A172 (cell line): ENCODE results near the gene PCDHGA1. TPM values are rescaled to one million over a fixed set of nuclear protein-coding genes. Genes with fewer than 3 reads are reported as not detected.
A peak's percentile ranks its signal among the peaks of the same experiment; 100 is the strongest.

ENCODE experiments used
- DNase-seq: peaks from one replicate; pipeline ENCODE4 v3.0.0-alpha.2; 2015; ENCODE audit warnings: low spot score
- total RNA-seq: library from RNA; depleted of rRNA; stranded (reverse); fragments of >200 nt; shearing (Covaris generic); gene quantifications from 2 replicates; pipeline ENCODE4 v1.2.3, GENCODE V29; 2014

Gene PCDHGA1
- total RNA-seq, 1 experiment from 2014 or later: 1.6 TPM

DNA sequence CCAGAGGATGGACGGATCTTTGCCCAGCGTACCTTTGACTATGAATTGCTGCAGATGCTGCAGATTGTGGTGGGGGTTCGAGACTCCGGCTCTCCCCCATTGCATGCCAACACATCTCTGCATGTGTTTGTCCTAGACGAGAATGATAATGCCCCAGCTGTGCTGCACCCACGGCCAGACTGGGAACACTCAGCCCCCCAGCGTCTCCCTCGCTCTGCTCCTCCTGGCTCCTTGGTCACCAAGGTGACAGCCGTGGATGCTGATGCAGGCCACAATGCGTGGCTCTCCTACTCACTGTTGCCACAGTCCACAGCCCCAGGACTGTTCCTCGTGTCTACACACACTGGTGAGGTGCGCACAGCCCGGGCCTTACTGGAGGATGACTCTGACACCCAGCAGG lies 160.5 kb downstream of the PCDHGA1 start:
- DNase-seq: no peak

DNA sequence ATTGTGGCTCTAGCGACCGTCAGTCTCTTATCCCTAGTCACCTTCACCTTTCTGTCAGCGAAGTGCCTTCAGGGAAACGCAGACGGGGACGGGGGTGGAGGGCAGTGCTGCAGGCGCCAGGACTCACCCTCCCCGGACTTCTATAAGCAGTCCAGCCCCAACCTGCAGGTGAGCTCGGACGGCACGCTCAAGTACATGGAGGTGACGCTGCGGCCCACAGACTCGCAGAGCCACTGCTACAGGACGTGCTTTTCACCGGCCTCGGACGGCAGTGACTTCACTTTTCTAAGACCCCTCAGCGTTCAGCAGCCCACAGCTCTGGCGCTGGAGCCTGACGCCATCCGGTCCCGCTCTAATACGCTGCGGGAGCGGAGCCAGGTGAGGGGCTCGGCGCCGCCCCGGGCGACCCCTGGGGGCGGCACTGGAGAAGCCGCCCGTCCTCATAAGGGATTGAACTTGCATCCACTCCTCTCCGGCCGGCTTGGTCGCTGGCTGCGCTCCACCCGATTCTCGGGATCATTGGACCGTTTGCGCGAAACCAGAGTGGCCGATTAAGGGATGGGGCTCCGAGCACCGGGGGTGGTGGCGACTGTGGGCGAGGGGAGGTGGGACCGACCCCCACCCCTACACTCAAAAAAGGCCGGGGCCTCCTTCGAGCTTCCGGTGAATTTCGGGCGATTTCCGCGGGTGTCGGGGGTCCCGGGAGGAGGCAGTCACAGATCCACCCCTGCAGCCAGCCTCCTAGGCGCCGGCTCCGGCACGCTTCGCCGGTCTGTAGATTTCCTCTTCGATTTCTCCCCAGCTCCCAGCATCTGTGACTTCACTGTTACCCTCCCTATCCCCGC lies 161.2 kb downstream of the PCDHGA1 start:
- no peak for DNase-seq

DNA sequence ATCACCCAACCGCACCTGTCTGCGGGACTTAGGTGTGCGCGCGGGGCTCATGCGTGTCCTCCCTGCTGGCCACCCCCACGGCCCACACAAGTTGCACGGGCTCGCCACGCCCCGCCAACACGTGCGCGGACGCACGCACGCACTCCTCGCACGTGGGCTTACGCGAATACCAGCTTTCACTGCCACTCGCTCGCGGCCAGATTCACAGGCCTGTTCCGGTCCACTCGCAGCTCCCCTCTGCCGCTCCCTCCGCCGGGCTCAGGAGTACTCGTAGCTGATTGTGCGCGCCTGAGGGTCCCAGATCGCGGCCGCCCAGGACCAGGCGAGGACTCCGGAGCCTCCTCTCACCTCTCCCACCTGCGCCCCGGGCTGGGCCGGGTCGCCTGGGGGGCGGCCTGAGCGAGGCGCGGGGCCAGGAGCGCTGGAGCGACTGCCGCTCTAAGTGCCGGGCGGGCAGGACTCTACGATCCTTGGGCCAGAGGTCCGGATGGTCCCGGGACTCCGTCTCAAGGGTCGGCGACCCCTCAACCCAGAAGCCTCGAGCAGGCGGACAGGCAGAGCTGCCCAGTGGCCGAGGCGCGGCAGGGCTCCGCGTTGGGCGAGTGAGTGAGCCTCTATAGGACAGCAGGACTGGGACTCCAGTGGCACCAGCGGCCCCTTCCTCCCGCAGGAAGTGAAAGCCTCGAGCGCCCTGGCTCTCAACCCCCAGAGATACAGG lies 162.0 kb downstream of the PCDHGA1 start:
- no peak for DNase-seq

- DNase-seq: no peak
Observed at GRCh38 chr5:141493500-141494422, 163.4 kb downstream of the PCDHGA1 start.

DNA sequence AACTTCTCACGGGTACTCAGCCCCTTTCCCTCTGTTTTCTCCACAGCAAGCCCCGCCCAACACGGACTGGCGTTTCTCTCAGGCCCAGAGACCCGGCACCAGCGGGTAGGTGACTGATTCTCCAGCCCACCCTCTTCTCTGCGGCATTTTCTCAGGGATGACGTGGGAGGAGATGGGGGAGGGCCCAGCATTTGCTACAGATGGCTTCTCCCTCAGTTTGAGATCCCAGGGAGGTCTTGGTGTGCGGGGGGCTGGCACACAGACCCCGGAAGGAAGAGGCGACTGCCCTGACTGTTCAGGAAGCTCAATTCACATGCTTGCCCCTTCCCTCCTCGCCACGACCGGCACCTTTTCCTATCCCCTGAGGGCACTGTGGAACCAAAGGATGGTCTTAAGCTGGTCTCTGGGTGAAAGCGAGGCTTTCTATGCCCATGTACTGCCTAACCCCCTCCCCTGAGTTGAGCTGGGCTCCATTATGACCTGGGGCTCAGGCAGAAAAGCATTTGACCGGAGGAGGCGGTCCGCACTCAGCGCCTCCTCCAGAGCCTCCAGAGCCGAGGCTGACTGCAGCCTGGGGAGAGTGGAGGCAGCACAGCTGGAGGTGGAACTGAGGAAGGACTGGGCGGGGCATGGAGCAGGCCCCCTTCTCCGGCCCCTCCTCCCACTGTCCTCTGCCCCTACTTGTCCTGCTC lies 164.6 kb downstream of the PCDHGA1 start:
- no peak for DNase-seq

- no peak for DNase-seq
Observed at GRCh38 chr5:141495453-141495811, 165.1 kb downstream of the PCDHGA1 start.

- no peak for DNase-seq
Observed at GRCh38 chr5:141496038-141496437, 165.7 kb downstream of the PCDHGA1 start.

GRCh38 chr5:141501761-141502160 lies 171.4 kb downstream of the PCDHGA1 start:
- no peak for DNase-seq

GRCh38 chr5:141503681-141504080 lies 173.4 kb downstream of the PCDHGA1 start:
- DNase-seq: no peak

- DNase-seq: no peak
Observed at GRCh38 chr5:141504216-141504615, 173.9 kb downstream of the PCDHGA1 start.

- DNase-seq: no peak
Observed at GRCh38 chr5:141506381-141507155, 176.3 kb downstream of the PCDHGA1 start.

DNA sequence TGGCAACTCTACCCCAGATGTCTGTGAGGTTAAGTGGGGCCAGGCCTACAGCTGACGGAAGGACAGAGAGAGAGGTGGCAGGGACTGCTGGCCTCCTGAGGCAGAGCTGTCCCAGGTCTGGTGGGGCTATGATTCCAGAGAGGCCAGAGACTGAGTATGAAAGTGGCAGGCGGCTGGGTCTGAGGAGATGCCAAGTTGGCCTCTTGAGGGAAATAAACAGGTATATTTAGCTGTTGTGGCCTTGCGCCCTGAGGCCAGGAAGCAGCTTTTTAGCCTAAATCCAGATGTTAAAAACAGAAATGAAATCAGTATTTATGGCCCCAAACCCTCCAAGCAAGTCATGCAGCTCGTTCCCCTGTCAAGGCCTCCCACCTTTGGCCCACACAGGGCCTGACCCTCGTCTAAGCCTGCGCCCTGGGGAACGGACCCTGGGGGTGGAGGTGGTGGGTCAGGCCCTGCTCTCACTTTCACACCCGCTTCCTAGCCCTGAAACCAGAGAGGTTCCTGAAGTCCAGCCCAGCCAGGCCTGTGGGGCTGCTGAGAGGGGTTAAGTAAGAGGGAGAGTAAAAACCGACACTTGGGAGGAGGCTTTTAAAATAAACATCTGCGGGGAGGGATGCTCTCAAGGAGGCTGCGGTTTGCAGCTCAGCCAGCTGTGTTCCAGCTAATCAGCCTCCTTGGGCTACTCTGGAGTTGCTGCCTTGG lies 177.2 kb downstream of the PCDHGA1 start:
- peak; percentile 73 for DNase-seq

DNA sequence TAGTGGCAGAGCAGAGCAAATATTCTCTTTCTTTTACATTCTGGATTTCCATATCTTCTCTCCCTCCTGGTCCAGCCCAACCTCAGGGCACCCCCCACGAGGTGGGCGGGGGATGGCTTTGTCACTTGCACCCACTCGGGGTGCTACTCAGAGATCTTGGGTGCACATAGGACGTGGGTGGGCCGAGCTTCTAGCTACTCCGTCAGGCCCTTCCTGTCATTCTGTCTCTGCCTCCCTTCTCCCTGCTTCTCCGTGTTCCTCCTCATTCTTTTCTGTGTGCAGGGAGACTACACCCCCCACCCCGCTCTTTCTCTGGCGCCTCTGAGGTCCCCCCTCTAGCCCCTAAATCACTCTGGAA lies 178.1 kb downstream of the PCDHGA1 start:
- DNase-seq: no peak

DNA sequence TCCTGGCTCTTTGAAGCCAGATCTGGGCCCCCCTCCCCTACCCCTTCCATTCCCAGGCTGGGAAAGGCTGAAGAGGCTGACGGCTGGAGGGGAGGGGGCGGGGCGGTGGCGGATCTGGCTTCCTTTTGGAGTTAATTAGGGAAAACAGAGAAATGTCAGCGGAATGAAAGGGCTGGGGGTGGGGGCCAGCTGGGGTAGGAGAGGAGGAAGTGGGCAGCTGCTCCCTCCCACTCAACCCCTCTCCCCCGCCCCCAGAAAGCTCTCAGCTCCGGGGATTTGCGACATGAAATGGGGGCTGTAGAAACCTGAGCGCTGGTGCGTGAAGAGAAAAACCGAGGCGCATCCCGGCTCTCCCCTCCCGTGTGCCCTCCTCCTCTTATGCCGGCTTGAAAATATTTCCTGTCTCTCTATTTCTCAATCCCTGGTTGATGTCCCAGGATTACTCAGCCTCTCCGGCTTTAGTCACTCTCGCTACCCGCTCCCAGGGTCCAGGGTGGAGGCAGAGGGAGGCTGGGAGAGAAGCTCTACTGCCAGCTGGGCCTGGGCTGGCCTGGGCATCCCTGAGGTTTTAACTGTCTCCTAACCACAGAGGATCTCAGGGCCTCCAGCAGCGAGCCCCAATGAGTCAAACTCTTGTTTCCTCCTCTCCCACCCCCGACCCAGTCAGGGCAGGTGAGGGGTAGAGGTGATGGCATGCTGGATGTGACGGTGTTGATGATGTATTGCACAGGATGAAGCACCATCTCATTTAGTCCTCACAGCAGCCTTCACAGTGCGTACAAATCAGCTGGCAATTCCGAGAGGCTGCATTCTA lies 178.7 kb downstream of the PCDHGA1 start:
- peak; percentile 93 for DNase-seq

- no peak for DNase-seq
Observed at GRCh38 chr5:141510160-141510559, 179.8 kb downstream of the PCDHGA1 start.

GRCh38 chr5:141510850-141511601 lies 180.7 kb downstream of the PCDHGA1 start:
- DNase-seq: no peak

DNA sequence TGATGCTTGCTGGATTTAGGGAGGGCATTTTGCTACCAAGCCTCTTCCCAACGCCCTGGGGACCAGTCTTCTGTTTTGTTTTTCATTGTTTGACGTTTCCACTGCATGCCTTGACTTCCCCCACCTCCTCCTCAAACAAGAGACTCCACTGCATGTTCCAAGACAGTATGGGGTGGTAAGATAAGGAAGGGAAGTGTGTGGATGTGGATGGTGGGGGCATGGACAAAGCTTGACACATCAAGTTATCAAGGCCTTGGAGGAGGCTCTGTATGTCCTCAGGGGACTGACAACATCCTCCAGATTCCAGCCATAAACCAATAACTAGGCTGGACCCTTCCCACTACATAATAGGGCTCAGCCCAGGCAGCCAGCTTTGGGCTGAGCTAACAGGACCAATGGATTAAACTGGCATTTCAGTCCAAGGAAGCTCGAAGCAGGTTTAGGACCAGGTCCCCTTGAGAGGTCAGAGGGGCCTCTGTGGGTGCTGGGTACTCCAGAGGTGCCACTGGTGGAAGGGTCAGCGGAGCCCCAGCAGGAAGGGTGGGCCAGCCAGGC lies 181.5 kb downstream of the PCDHGA1 start:
- DNase-seq: no peak

GRCh38 chr5:141512390-141512910 lies 182.1 kb downstream of the PCDHGA1 start:
- DNase-seq: no peak
